HT1080 (cell line): ENCODE data around the gene GNB5. TPM values are rescaled to one million over a fixed set of nuclear protein-coding genes. Genes with fewer than 3 reads are reported as not detected.

Experiments
- DNase-seq: peaks from one replicate; pipeline ENCODE4 v3.0.0-alpha.2; 2015; ENCODE audit warnings: low read depth
- small RNA-seq: library from RNA; depleted of rRNA; stranded (forward); fragments of <200 nt; gene quantifications from one replicate; pipeline ENCODE3, GENCODE V24; 2014
- total RNA-seq: library from RNA; depleted of rRNA; stranded (reverse); fragments of >200 nt; shearing (Covaris generic); gene quantifications from 2 replicates; pipeline ENCODE4 v1.2.3, GENCODE V29; 2014; rRNA removed

GNB5 gene
- total RNA-seq, 1 experiment from 2014 or later, result 46.3 TPM

DNA sequence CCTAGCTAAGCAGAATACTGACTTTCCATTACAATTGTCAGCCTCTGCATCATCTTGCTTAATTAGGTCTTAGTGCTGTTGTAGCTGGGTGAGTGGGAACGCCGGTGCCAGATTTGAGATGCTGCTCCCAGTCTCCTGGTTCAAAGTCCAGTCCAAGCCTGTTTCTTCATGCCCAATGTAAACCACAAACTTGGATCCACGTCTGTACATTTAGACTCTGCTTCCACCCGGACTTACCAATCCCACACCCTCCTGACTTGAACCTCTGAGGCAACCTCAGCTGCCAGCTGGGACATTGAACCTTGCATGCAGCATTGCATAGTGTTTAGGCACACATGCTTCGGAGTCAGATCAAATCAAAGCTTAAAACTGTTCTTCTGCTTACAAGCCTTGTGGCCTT, 121.6 kb downstream of the GNB5 start:
- no peak for DNase-seq

DNA sequence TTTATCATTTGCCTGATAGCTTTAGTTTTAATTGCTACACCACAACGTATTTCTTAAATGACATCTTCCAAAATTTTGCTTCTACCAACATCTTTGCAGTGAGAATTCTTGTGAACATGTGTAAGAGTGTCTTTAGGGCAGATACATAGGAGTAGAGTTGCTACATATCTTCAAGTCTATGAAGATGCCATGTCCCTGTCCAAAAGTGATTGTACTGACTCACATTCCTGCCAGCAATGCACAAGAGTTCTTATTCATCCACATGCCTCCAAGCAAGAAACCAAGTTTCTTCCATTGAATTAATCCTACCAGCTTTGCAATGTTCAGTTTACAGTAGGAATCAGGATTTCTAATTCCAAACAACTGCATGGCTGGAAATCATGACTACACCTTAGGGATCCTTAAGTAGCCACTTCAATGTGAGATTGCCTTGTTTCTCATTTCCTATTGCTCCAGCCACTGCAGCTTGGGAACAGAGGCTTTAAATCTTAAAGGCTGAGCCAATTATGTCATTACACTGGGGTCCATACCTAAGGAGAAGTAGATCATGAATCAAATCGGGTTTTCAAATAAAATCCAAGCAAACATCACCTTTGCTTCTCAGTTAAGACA, 123.1 kb downstream of the GNB5 start:
- no peak for DNase-seq

DNA sequence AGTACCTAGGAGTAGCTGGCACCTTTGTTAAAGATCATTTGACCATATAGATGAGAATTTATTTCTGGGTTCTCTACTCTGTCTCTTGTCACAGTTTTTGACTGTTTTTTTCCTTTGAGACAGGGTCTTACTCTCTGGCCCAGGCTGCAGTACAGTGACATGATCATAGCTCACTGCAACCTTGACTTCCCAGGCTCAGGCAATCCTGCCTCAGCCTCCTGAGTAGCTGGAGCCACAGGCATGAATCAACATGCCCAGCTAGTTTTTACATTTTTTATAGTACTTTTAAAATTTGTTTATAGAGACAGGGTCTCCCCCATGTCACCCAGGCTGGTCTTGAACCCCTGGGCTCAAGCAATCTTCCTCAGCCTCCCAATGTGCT, 123.7 kb downstream of the GNB5 start:
- DNase-seq, result no peak

DNA sequence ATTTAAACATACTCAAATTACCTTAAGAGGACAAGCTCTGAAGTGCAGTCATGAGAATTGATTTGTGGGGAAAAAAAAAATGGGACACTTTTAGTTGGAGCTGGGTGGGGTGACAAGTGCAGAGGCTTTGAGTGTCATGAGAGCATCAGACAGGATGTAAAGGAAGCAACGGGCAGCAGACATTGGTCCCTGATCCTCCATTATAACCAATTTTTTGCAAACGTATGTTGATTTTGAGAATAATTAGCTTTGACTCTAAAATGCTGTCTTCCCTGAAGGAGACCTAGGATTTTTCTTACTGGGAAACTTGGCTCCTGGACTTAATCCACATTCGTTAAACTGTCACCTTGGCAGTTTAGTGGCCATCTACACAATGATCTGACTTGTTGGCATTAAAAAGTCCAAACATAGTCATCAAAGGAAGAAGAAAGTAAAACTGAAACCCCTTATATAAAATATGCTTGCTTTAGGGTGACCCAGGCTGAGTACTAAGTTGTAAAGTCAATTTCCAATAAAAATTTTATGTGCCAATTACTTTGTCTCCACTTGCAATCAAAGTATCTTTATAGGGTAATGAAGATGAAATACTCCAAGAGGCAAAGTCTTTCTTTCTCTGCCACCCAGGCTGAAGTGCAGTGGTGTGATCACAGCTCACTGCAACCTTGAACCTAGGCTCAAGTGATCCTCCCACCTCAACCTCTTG, 124.2 kb downstream of the GNB5 start:
- DNase-seq, result no peak

Small RNA genes lying within 50 kb of the gene (small RNA-seq; reads per million reads assigned to genes)
- not detected for gene RF00019

Other genes with a start within 250 kb of the GNB5 start
- gene LEO1, start 219.6 kb downstream of the GNB5 start, total RNA-seq, result 27.8 and 32.1 TPM in 2 replicates
- 48.3 and 49.4 TPM in 2 replicates for gene MAPK6, start 172.2 kb downstream of the GNB5 start, total RNA-seq
- gene BCL2L10, start 78.6 kb downstream of the GNB5 start, total RNA-seq, result not detected in 2 replicates
- 0.07 TPM in 1 of 2 replicates, not detected in the other for gene MYO5C, start 104.4 kb upstream of the GNB5 start, total RNA-seq